Esophagus squamous epithelium (tissue), 5 donors: ENCODE measurements around the gene CCDC171. TPM values are rescaled to one million over a fixed set of nuclear protein-coding genes. Genes with fewer than 3 reads are reported as not detected.
"Not testable (repeated sequence)": the region's sequence is repeated elsewhere in the genome, so short reads cannot be mapped to it uniquely, and the experiment has no call there.

Experiments
- DNase-seq: peaks from one replicate; lab custom pipeline; 2025; lab: John Stamatoyannopoulos, UW
- H3K27ac ChIP-seq, 4 donors: fragments of 200-600 bp; sonication (generic); one replicate each; pipeline ENCODE4 v1.5.1; 2016 to 2019; ENCODE audit warnings: mild to moderate bottlenecking in 1 of 4
- H3K27me3 ChIP-seq, 4 donors: fragments of 200-600 bp; sonication (generic); 1 replicate in 3 of 4; 2 replicates in 1 of 4; pipeline versions ENCODE4 v1.5.1 to v1.6.0; 2017 to 2021; ENCODE audit warnings: antibody characterized with exemption in 1 of 4
- H3K36me3 ChIP-seq, 3 donors: fragments of 200-600 bp; sonication (generic); one replicate each; pipeline ENCODE4 v1.5.1; 2016 to 2019
- H3K4me1 ChIP-seq, 3 donors: fragments of 200-600 bp; sonication (generic); one replicate each; pipeline ENCODE4 v1.5.1; 2017 to 2019
- H3K4me3 ChIP-seq, 4 donors: fragments of 200-600 bp; sonication (generic); 1 replicate in 3 of 4; 2 replicates in 1 of 4; pipeline ENCODE4 v1.5.1; 2016 to 2019; ENCODE audit warnings: mild to moderate bottlenecking in 2 of 4, moderate library complexity in 1 of 4
- H3K9me3 ChIP-seq, 3 donors: fragments of 200-600 bp; sonication (generic); one replicate each; pipeline ENCODE4 v1.5.1; 2016 to 2019
- CTCF ChIP-seq, 6 experiments: fragments of 450-650 bp in 4 of 6; fragments of 200-600 bp in 2 of 6; sonication (generic) in 2 of 6; IDR thresholded peaks; one replicate each; pipeline ENCODE4 v1.5.1; 2016 to 2019; ENCODE audit warnings: antibody characterized with exemption in 6 of 6, mild to moderate bottlenecking in 4 of 6, moderate library complexity in 4 of 6
- POLR2A ChIP-seq, 4 donors: fragments of 450-650 bp; IDR thresholded peaks; one replicate each; pipeline ENCODE4 v1.6.1; 2017; ENCODE audit warnings: antibody characterized with exemption in 4 of 4, mild to moderate bottlenecking in 4 of 4, moderate library complexity in 3 of 4
- WGBS, 2 donors: methylation state at CpG; one replicate each; pipeline ENCODE4 v1.1.5; 2018; 5-methylcytosine and 5-hydroxymethylcytosine counted together
- intact Hi-C: fragments of 100-400 bp; cut with DNase I; formaldehyde crosslinking; loops from one replicate; pipeline ENCODE4 v1.15.0; 2022
- total RNA-seq, 4 donors: library from RNA; depleted of rRNA; stranded (reverse); fragments of >200 nt; gene quantifications; one replicate each; pipeline ENCODE4 v1.1.0, GENCODE V29; 2016
- donor health status: DM: yes; HTN: yes; CAD: no.

CCDC171 gene
- total RNA-seq, 4 donors from 2014 or later: 0.53 to 2.9 (median 1.6) TPM

GRCh38 chr9:15696979-15697378, 144.1 kb downstream of the CCDC171 start:
- H3K36me3 ChIP-seq: peaks cover 0 to 6% (median 0%) of the 10 kb centered on the region in 3 donors
- no peak overlapping the region for H3K4me3 ChIP-seq
- H3K27me3 ChIP-seq: no peaks in the 10 kb centered on the region
- TF ChIP-seq CTCF (IDR thresholded peaks at IDR 0.05) (no peak), POLR2A (IDR thresholded peaks at IDR 0.05) (no peak)
- intact Hi-C loops: no loop called here
- H3K9me3 ChIP-seq: no peaks in the 10 kb centered on the region
- peaks cover 0 to 10% (median 0%) of the 10 kb centered on the region in 3 donors for H3K4me1 ChIP-seq
- DNase-seq: no peak
- WGBS, 2 donors: 14 to 23% methylated on average over 1 of the region's 1 CpG
- no peak overlapping the region for H3K27ac ChIP-seq

GRCh38 chr9:15697446-15697851, 144.6 kb downstream of the CCDC171 start:
- TF ChIP-seq POLR2A (IDR thresholded peaks at IDR 0.05): no peak
- intact Hi-C loops: no loop called here
- DNase-seq: no peak

GRCh38 chr9:15699876-15700559, 147.2 kb downstream of the CCDC171 start:
- H3K4me1 ChIP-seq, H3K4me3 ChIP-seq, intact Hi-C loops, DNase-seq, H3K9me3 ChIP-seq, H3K27ac ChIP-seq, H3K36me3 ChIP-seq, H3K27me3 ChIP-seq: not testable (repeated sequence)
- 85 to 89% methylated on average over 9 of the region's 36 CpGs for WGBS, 2 donors

More at GRCh38 chr9:15697446-15697851, 144.6 kb downstream of the CCDC171 start:
- peaks cover 0 to 10% (median 0%) of the 10 kb centered on the region in 3 donors for H3K4me1 ChIP-seq
- H3K27me3 ChIP-seq: no peaks in the 10 kb centered on the region
- H3K27ac ChIP-seq: no peak overlapping the region
- H3K9me3 ChIP-seq: no peaks in the 10 kb centered on the region
- H3K4me3 ChIP-seq: no peak overlapping the region
- WGBS, 2 donors: 50 to 70% methylated on average over 2 of the region's 2 CpGs
- peaks cover 0 to 6% (median 0%) of the 10 kb centered on the region in 3 donors for H3K36me3 ChIP-seq

GRCh38 chr9:15707000-15707399, 154.2 kb downstream of the CCDC171 start:
- H3K9me3 ChIP-seq: no peaks in the 10 kb centered on the region
- no peak overlapping the region for H3K4me3 ChIP-seq
- H3K4me1 ChIP-seq: no peaks in the 10 kb centered on the region
- intact Hi-C loops: no loop called here
- WGBS, 2 donors: 79 to 91% methylated on average over 3 of the region's 3 CpGs
- H3K36me3 ChIP-seq: no peaks in the 10 kb centered on the region
- TF ChIP-seq POLR2A (IDR thresholded peaks at IDR 0.05) (no peak), CTCF (IDR thresholded peaks at IDR 0.05) (no peak)
- no peaks in the 10 kb centered on the region for H3K27me3 ChIP-seq
- DNase-seq: no peak
- H3K27ac ChIP-seq: no peak overlapping the region

- DNase-seq: no peak
- Histone ChIP-seq H3K27me3 (no peaks in the 10 kb centered on the region), H3K4me3 (no peak overlapping the region), H3K9me3 (no peaks in the 10 kb centered on the region), H3K4me1 (no peaks in the 10 kb centered on the region), H3K27ac (no peak overlapping the region), H3K36me3 (no peaks in the 10 kb centered on the region)
- WGBS, 2 donors: 65% methylated on average over 1 of the region's 1 CpG
- TF ChIP-seq CTCF (IDR thresholded peaks at IDR 0.05): no peak
- TF ChIP-seq POLR2A (IDR thresholded peaks at IDR 0.05): no peak
- intact Hi-C loops: no loop called here
Measured at GRCh38 chr9:15711531-15711930, 158.7 kb downstream of the CCDC171 start.

- Histone ChIP-seq H3K4me1 (no peaks in the 10 kb centered on the region), H3K36me3 (no peaks in the 10 kb centered on the region), H3K4me3 (no peak overlapping the region), H3K27me3 (no peaks in the 10 kb centered on the region), H3K9me3 (no peaks in the 10 kb centered on the region), H3K27ac (no peak overlapping the region)
- no peak for DNase-seq
- 50% methylated on average over 2 of the region's 2 CpGs; no CpG with 5 or more reads in 1 of the 2 donors for WGBS, 2 donors
- intact Hi-C loops: no loop called here
- TF ChIP-seq CTCF (IDR thresholded peaks at IDR 0.05): no peak
- no peak for TF ChIP-seq POLR2A (IDR thresholded peaks at IDR 0.05)
Measured at GRCh38 chr9:15711931-15712330, 159.1 kb downstream of the CCDC171 start.
